OCI-LY7 (cell line): ENCODE data around the gene SF3A1. TPM values are rescaled to one million over a fixed set of nuclear protein-coding genes. Genes with fewer than 3 reads are reported as not detected.

ENCODE experiments used
- BruUV-seq: library from RNA; stranded (reverse); fragments of 400-500 nt; replicated peaks from 2 replicates; lab custom pipeline; 2021; lab: Mats Ljungman, UMichigan
- CTCF ChIA-PET: fragments of 300-600 bp; sonication (Branson Sonifier 250); formaldehyde crosslinking; loops from one replicate; lab custom pipeline; 2022; ENCODE audit warnings: antibody characterized with exemption; ENCODE audit not compliant: unreplicated experiment; lab: Charles Lee
- POLR2A ChIA-PET: fragments of 300-600 bp; sonication (Branson Sonifier 250); formaldehyde crosslinking; loops from one replicate; lab custom pipeline; 2022; ENCODE audit warnings: antibody characterized with exemption; lab: Charles Lee
- DNase-seq: peaks from one replicate; pipeline ENCODE4 v3.0.0-alpha.2; 2015; ENCODE audit warnings: low spot score
- H2AFZ ChIP-seq: fragments of 200-600 bp; sonication (generic), shearing (Covaris generic); 2 replicates; pipeline ENCODE4 v1.6.1; 2014; ENCODE audit warnings: mild to moderate bottlenecking, antibody characterized with exemption, low read length, moderate library complexity
- H3K27ac ChIP-seq: fragments of 200-600 bp; sonication (generic); 2 replicates; pipeline ENCODE4 v1.5.1; 2014; ENCODE audit warnings: mixed run types, low read depth, mild to moderate bottlenecking, moderate library complexity, low read length, inconsistent platforms; ENCODE audit not compliant: poor library complexity, severe bottlenecking
- H3K36me3 ChIP-seq: fragments of 200-600 bp; sonication (generic); 2 replicates; pipeline ENCODE4 v1.6.1; 2014; ENCODE audit warnings: mild to moderate bottlenecking, antibody characterized with exemption, low read length, moderate library complexity, mixed read lengths; ENCODE audit not compliant: insufficient read depth
- H3K4me1 ChIP-seq: fragments of 200-600 bp; sonication (generic); 2 replicates; pipeline ENCODE4 v1.5.1; 2014; ENCODE audit warnings: mild to moderate bottlenecking, low read length; ENCODE audit not compliant: insufficient read depth, poor library complexity, severe bottlenecking
- H3K4me2 ChIP-seq: fragments of 200-600 bp; sonication (generic); 2 replicates; pipeline ENCODE4 v1.6.1; 2014; ENCODE audit warnings: mild to moderate bottlenecking, low read length
- H3K4me3 ChIP-seq: fragments of 200-600 bp; sonication (generic); 2 replicates; pipeline ENCODE4 v1.5.1; 2014; ENCODE audit warnings: mild to moderate bottlenecking, low read depth, low read length; ENCODE audit not compliant: poor library complexity, severe bottlenecking
- H3K79me2 ChIP-seq: fragments of 200-600 bp; sonication (generic); 2 replicates; pipeline ENCODE4 v1.6.1; 2016; ENCODE audit warnings: low read depth, mild to moderate bottlenecking, low read length, moderate library complexity, mixed read lengths; ENCODE audit not compliant: insufficient read depth
- H3K9me2 ChIP-seq: fragments of 200-600 bp; sonication (generic); 2 replicates; pipeline ENCODE4 v1.6.1; 2016; ENCODE audit warnings: mild to moderate bottlenecking, low read length, mixed read lengths; ENCODE audit not compliant: insufficient read depth
- H3K9me3 ChIP-seq: fragments of 200-600 bp; sonication (generic); 2 replicates; pipeline ENCODE4 v1.6.1; 2014; ENCODE audit warnings: mild to moderate bottlenecking, mixed run types, low read length, mixed read lengths
- H4K20me1 ChIP-seq: fragments of 200-600 bp; sonication (generic); 2 replicates; pipeline ENCODE4 v1.6.1; 2014; ENCODE audit warnings: mild to moderate bottlenecking, antibody characterized with exemption, low read length, moderate library complexity, mixed read lengths; ENCODE audit not compliant: insufficient read depth
- CTCF ChIP-seq: fragments of 200-600 bp; sonication (generic); conservative IDR thresholded peaks from 2 replicates; pipeline ENCODE4 v1.5.1; 2014; ENCODE audit warnings: mild to moderate bottlenecking, antibody characterized with exemption, low read length, moderate library complexity, mixed read lengths
- EZH2phosphoT487 ChIP-seq: fragments of 200-600 bp; sonication (generic); IDR thresholded peaks from 2 replicates; pipeline ENCODE4 v1.6.1; 2018; ENCODE audit warnings: low read depth, borderline replicate concordance, mild to moderate bottlenecking, mixed run types, antibody characterized with exemption, low read length, moderate library complexity, mixed read lengths
- intact Hi-C: fragments of 100-400 bp; cut with micrococcal nuclease; formaldehyde crosslinking; loops from one replicate; pipeline ENCODE4 v1.10.0; 2022; ENCODE audit not compliant: unreplicated experiment
- total RNA-seq, 2 experiments: library from RNA; depleted of rRNA in 1 of 2; stranded (reverse); fragments of >200 nt in 1 of 2; shearing (Covaris generic) in 1 of 2; gene quantifications; 2 replicates each; pipeline ENCODE4 v1.2.3, GENCODE V29; 2014 to 2022

Gene SF3A1
- total RNA-seq, 2 experiments from 2014 or later, result 71.8 to 200 TPM

GRCh38 chr22:30392661-30393321, 36.1 kb upstream of the SF3A1 start:
- POLR2A ChIA-PET, result interaction anchor here (0.6 to 2.0 kb wide), 3 partner anchors 32 to 61 kb away, joined by 3 to 15 read pairs (median 3); partner anchors contain the start of gene MTFP1

GRCh38 chr22:30390974-30391691, 34.4 kb upstream of the SF3A1 start:
- no peaks in the 10 kb centered on the region for H4K20me1 ChIP-seq
- peak overlapping the region; percentile 73 for H3K4me2 ChIP-seq
- H3K9me3 ChIP-seq, result peaks cover 6% of the 10 kb centered on the region; the same call in 1 of the 2 replicates
- no peaks in the 10 kb centered on the region for H3K9me2 ChIP-seq
- H2AFZ ChIP-seq, result peak overlapping the region; percentile 70
- ChIA-PET POLR2A (interaction anchor here (2.0 kb wide), 1 partner anchor 33 kb away, joined by 15 read pairs; the partner anchor contains the start of gene MTFP1), CTCF (interaction anchor here (0.6 to 2.0 kb wide), 4 partner anchors 34 to 128 kb away, joined by 4 to 11 read pairs (median 6); no protein-coding TSS in a partner anchor)
- peak; percentile 94 for DNase-seq
- peaks cover 38% of the 10 kb centered on the region for H3K4me1 ChIP-seq
- H3K79me2 ChIP-seq, result no peaks in the 10 kb centered on the region
- TF ChIP-seq EZH2phosphoT487 (no peak), CTCF (peak; percentile 93)
- H3K36me3 ChIP-seq, result no peaks in the 10 kb centered on the region; the same call in 1 of the 2 replicates
- no peak overlapping the region for H3K4me3 ChIP-seq
- intact Hi-C loops, result loop anchor here (1.0 to 2.0 kb wide), 4 partner anchors 32 to 128 kb away; no protein-coding TSS in a partner anchor
- H3K27ac ChIP-seq, result peak overlapping the region; percentile 58
- no TSS peak for BruUV-seq

More at GRCh38 chr22:30392661-30393321, 36.1 kb upstream of the SF3A1 start:
- Histone ChIP-seq H3K36me3 (no peaks in the 10 kb centered on the region; the same call in 1 of the 2 replicates), H3K9me3 (peaks cover 6% of the 10 kb centered on the region; the same call in 1 of the 2 replicates), H3K4me2 (peak overlapping the region; percentile 73), H3K27ac (peak overlapping the region; percentile 58), H3K79me2 (no peaks in the 10 kb centered on the region), H2AFZ (peak overlapping the region; percentile 70), H4K20me1 (no peaks in the 10 kb centered on the region), H3K4me3 (peak overlapping the region; percentile 28), H3K4me1 (peaks cover 31% of the 10 kb centered on the region), H3K9me2 (no peaks in the 10 kb centered on the region)
- BruUV-seq, result no TSS peak
- TF ChIP-seq CTCF (no peak), EZH2phosphoT487 (no peak)
- peak; percentile 62 for DNase-seq
- intact Hi-C loops, result no loop called here
- CTCF ChIA-PET, result interaction anchor here (1.6 to 2.0 kb wide), 2 partner anchors 105 to 130 kb away, joined by 5 to 6 read pairs; no protein-coding TSS in a partner anchor
